Neutrophil (primary cell): ENCODE data around the gene SHISAL1.

Source experiments
- H3K27ac ChIP-seq: fragments of 200-600 bp; sonication (generic); 2 replicates; pipeline ENCODE4 v1.5.1; 2016; ENCODE audit warnings: mild to moderate bottlenecking, moderate library complexity
- H3K27me3 ChIP-seq: fragments of 200-600 bp; sonication (generic); 2 replicates; pipeline ENCODE4 v1.6.0; 2016; ENCODE audit warnings: mild to moderate bottlenecking
- H3K36me3 ChIP-seq: fragments of 200-600 bp; sonication (generic); 2 replicates; pipeline ENCODE4 v1.5.1; 2017
- H3K4me1 ChIP-seq, 2 experiments: fragments of 200-600 bp in 1 of 2; sonication (generic) in 1 of 2; 1 replicate in 1 of 2; 2 replicates in 1 of 2; pipeline versions ENCODE4 v1.5.1 to v1.6.1; 2013 to 2016; ENCODE audit warnings: low read depth in 1 of 2, low read length in 1 of 2, mild to moderate bottlenecking in 1 of 2, moderate library complexity in 1 of 2; ENCODE audit not compliant: control insufficient read depth in 1 of 2, insufficient read depth in 1 of 2
- H3K4me3 ChIP-seq, 2 experiments: fragments of 200-600 bp in 1 of 2; sonication (generic) in 1 of 2; 1 replicate in 1 of 2; 2 replicates in 1 of 2; pipeline ENCODE4 v1.5.1; 2013 to 2016; ENCODE audit warnings: low read depth in 1 of 2, low read length in 1 of 2, mild to moderate bottlenecking in 1 of 2, moderate library complexity in 1 of 2
- H3K9me3 ChIP-seq: fragments of 200-600 bp; sonication (generic); 2 replicates; pipeline ENCODE4 v1.5.1; 2016
- CTCF ChIP-seq: fragments of 200-600 bp; sonication (generic); IDR thresholded peaks from 2 replicates; pipeline ENCODE4 v1.5.1; 2016; ENCODE audit warnings: antibody characterized with exemption

Gene SHISAL1

GRCh38 chr22:44207173-44207980 lies 105.4 kb downstream of the SHISAL1 start:
- Histone ChIP-seq H3K9me3 (no peaks in the 10 kb centered on the region), H3K4me1 (no peaks in the 10 kb centered on the region), H3K27ac (no peak overlapping the region), H3K27me3 (no peaks in the 10 kb centered on the region), H3K4me3 (no peak overlapping the region), H3K36me3 (peaks cover 50% of the 10 kb centered on the region)
- TF ChIP-seq CTCF, result no peak

- no peaks in the 10 kb centered on the region for H3K4me1 ChIP-seq
- H3K27ac ChIP-seq, result no peak overlapping the region
- peaks cover 53% of the 10 kb centered on the region for H3K36me3 ChIP-seq
- H3K4me3 ChIP-seq, result no peak overlapping the region
- TF ChIP-seq CTCF, result no peak
- H3K27me3 ChIP-seq, result no peaks in the 10 kb centered on the region
- no peaks in the 10 kb centered on the region for H3K9me3 ChIP-seq
Observed at GRCh38 chr22:44206696-44207095, 106.1 kb downstream of the SHISAL1 start.

GRCh38 chr22:44206330-44206645 lies 106.5 kb downstream of the SHISAL1 start:
- Histone ChIP-seq H3K4me1 (no peaks in the 10 kb centered on the region), H3K36me3 (peaks cover 57% of the 10 kb centered on the region), H3K27me3 (no peaks in the 10 kb centered on the region), H3K9me3 (no peaks in the 10 kb centered on the region), H3K4me3 (no peak overlapping the region), H3K27ac (no peak overlapping the region)
- no peak for TF ChIP-seq CTCF

- Histone ChIP-seq H3K27ac (no peak overlapping the region), H3K27me3 (no peaks in the 10 kb centered on the region), H3K9me3 (no peaks in the 10 kb centered on the region), H3K4me3 (no peak overlapping the region), H3K36me3 (peaks cover 63% of the 10 kb centered on the region), H3K4me1 (no peaks in the 10 kb centered on the region)
- TF ChIP-seq CTCF, result no peak
Observed at GRCh38 chr22:44205516-44206329, 107.0 kb downstream of the SHISAL1 start.

GRCh38 chr22:44204739-44205515 lies 107.8 kb downstream of the SHISAL1 start:
- H3K27ac ChIP-seq, result no peak overlapping the region
- no peak for TF ChIP-seq CTCF
- H3K27me3 ChIP-seq, result no peaks in the 10 kb centered on the region
- H3K4me1 ChIP-seq, result no peaks in the 10 kb centered on the region
- H3K9me3 ChIP-seq, result no peaks in the 10 kb centered on the region
- H3K4me3 ChIP-seq, result no peak overlapping the region
- H3K36me3 ChIP-seq, result peaks cover 71% of the 10 kb centered on the region
